ENCODE results near the gene INSYN2A.
A peak's percentile ranks its signal among the peaks of the same experiment; 100 is the strongest.

Gene INSYN2A

GRCh38 chr10:127174866-127175265 is 21.5 kb downstream of the INSYN2A start:
- peaks cover 15% of the 10 kb centered on the region for H3K36me3 ChIP-seq (ENCODE audit: insufficient read depth, low read length)
- H3K4me2 ChIP-seq (ENCODE audit: low read length): no peak overlapping the region
- H3K9ac ChIP-seq (ENCODE audit: low read depth, low read length): no peak overlapping the region
- no peaks in the 10 kb centered on the region for H3K4me1 ChIP-seq (ENCODE audit: control insufficient read depth, insufficient read depth, low read length)
- no peaks in the 10 kb centered on the region for H3K9me3 ChIP-seq (replicated peaks; ENCODE audit: low read length)
- H3K4me3 ChIP-seq (ENCODE audit: low read length): no peak overlapping the region
- H3K27me3 ChIP-seq (ENCODE audit: control insufficient read depth, insufficient read depth, low read length): no peaks in the 10 kb centered on the region

- Histone ChIP-seq H3K4me1 (ENCODE audit: control insufficient read depth, insufficient read depth, low read length) (no peaks in the 10 kb centered on the region), H3K9me3 (replicated peaks; ENCODE audit: low read length) (no peaks in the 10 kb centered on the region), H3K4me2 (ENCODE audit: low read length) (no peak overlapping the region), H3K9ac (ENCODE audit: low read depth, low read length) (no peak overlapping the region), H3K36me3 (ENCODE audit: insufficient read depth, low read length) (peaks cover 3% of the 10 kb centered on the region), H3K4me3 (ENCODE audit: low read length) (no peak overlapping the region), H3K27me3 (ENCODE audit: control insufficient read depth, insufficient read depth, low read length) (no peaks in the 10 kb centered on the region)
These were observed 28.1 kb downstream of the INSYN2A start for GRCh38 chr10:127168261-127168660.

GRCh38 chr10:127162841-127163240 is 33.5 kb downstream of the INSYN2A start:
- Histone ChIP-seq H3K9ac (ENCODE audit: low read depth, low read length) (no peak overlapping the region), H3K27me3 (ENCODE audit: control insufficient read depth, insufficient read depth, low read length) (no peaks in the 10 kb centered on the region), H3K4me3 (ENCODE audit: low read length) (no peak overlapping the region), H3K4me1 (ENCODE audit: control insufficient read depth, insufficient read depth, low read length) (no peaks in the 10 kb centered on the region), H3K36me3 (ENCODE audit: insufficient read depth, low read length) (no peaks in the 10 kb centered on the region), H3K4me2 (ENCODE audit: low read length) (no peak overlapping the region), H3K9me3 (replicated peaks; ENCODE audit: low read length) (no peaks in the 10 kb centered on the region)

GRCh38 chr10:127161482-127161881 is 34.9 kb downstream of the INSYN2A start:
- Histone ChIP-seq H3K4me3 (ENCODE audit: low read length) (no peak overlapping the region), H3K9ac (ENCODE audit: low read depth, low read length) (no peak overlapping the region), H3K4me2 (ENCODE audit: low read length) (no peak overlapping the region), H3K4me1 (ENCODE audit: control insufficient read depth, insufficient read depth, low read length) (peaks cover 6% of the 10 kb centered on the region), H3K9me3 (replicated peaks; ENCODE audit: low read length) (no peaks in the 10 kb centered on the region), H3K27me3 (ENCODE audit: control insufficient read depth, insufficient read depth, low read length) (no peaks in the 10 kb centered on the region), H3K36me3 (ENCODE audit: insufficient read depth, low read length) (no peaks in the 10 kb centered on the region)

GRCh38 chr10:127159648-127160245 is 36.6 kb downstream of the INSYN2A start:
- Histone ChIP-seq H3K9ac (ENCODE audit: low read depth, low read length) (no peak overlapping the region), H3K4me1 (ENCODE audit: control insufficient read depth, insufficient read depth, low read length) (peaks cover 17% of the 10 kb centered on the region), H3K36me3 (ENCODE audit: insufficient read depth, low read length) (no peaks in the 10 kb centered on the region), H3K4me2 (ENCODE audit: low read length) (no peak overlapping the region), H3K27me3 (ENCODE audit: control insufficient read depth, insufficient read depth, low read length) (no peaks in the 10 kb centered on the region), H3K9me3 (replicated peaks; ENCODE audit: low read length) (no peaks in the 10 kb centered on the region), H3K4me3 (ENCODE audit: low read length) (no peak overlapping the region)

GRCh38 chr10:127158662-127159061 is 37.7 kb downstream of the INSYN2A start:
- peaks cover 24% of the 10 kb centered on the region for H3K4me1 ChIP-seq (ENCODE audit: control insufficient read depth, insufficient read depth, low read length)
- no peaks in the 10 kb centered on the region for H3K9me3 ChIP-seq (replicated peaks; ENCODE audit: low read length)
- H3K4me3 ChIP-seq (ENCODE audit: low read length): no peak overlapping the region
- no peaks in the 10 kb centered on the region for H3K36me3 ChIP-seq (ENCODE audit: insufficient read depth, low read length)
- H3K4me2 ChIP-seq (ENCODE audit: low read length): no peak overlapping the region
- H3K9ac ChIP-seq (ENCODE audit: low read depth, low read length): no peak overlapping the region
- no peaks in the 10 kb centered on the region for H3K27me3 ChIP-seq (ENCODE audit: control insufficient read depth, insufficient read depth, low read length)

GRCh38 chr10:127157506-127158200 is 38.7 kb downstream of the INSYN2A start:
- no peaks in the 10 kb centered on the region for H3K27me3 ChIP-seq (ENCODE audit: control insufficient read depth, insufficient read depth, low read length)
- no peaks in the 10 kb centered on the region for H3K36me3 ChIP-seq (ENCODE audit: insufficient read depth, low read length)
- H3K4me2 ChIP-seq (ENCODE audit: low read length): no peak overlapping the region
- H3K9ac ChIP-seq (ENCODE audit: low read depth, low read length): no peak overlapping the region
- no peaks in the 10 kb centered on the region for H3K9me3 ChIP-seq (replicated peaks; ENCODE audit: low read length)
- H3K4me3 ChIP-seq (ENCODE audit: low read length): no peak overlapping the region
- peaks cover 34% of the 10 kb centered on the region for H3K4me1 ChIP-seq (ENCODE audit: control insufficient read depth, insufficient read depth, low read length)

GRCh38 chr10:127157089-127157488 is 39.3 kb downstream of the INSYN2A start:
- Histone ChIP-seq H3K4me2 (ENCODE audit: low read length) (no peak overlapping the region), H3K36me3 (ENCODE audit: insufficient read depth, low read length) (no peaks in the 10 kb centered on the region), H3K9me3 (replicated peaks; ENCODE audit: low read length) (no peaks in the 10 kb centered on the region), H3K4me3 (ENCODE audit: low read length) (no peak overlapping the region), H3K27me3 (ENCODE audit: control insufficient read depth, insufficient read depth, low read length) (no peaks in the 10 kb centered on the region), H3K4me1 (ENCODE audit: control insufficient read depth, insufficient read depth, low read length) (peaks cover 39% of the 10 kb centered on the region), H3K9ac (ENCODE audit: low read depth, low read length) (no peak overlapping the region)

- no peaks in the 10 kb centered on the region for H3K9me3 ChIP-seq (replicated peaks; ENCODE audit: low read length)
- H3K27me3 ChIP-seq (ENCODE audit: control insufficient read depth, insufficient read depth, low read length): no peaks in the 10 kb centered on the region
- no peak overlapping the region for H3K4me3 ChIP-seq (ENCODE audit: low read length)
- H3K9ac ChIP-seq (ENCODE audit: low read depth, low read length): peak overlapping the region; percentile 38
- H3K4me1 ChIP-seq (ENCODE audit: control insufficient read depth, insufficient read depth, low read length): peaks cover 58% of the 10 kb centered on the region
- H3K4me2 ChIP-seq (ENCODE audit: low read length): peak overlapping the region; percentile 24
- H3K36me3 ChIP-seq (ENCODE audit: insufficient read depth, low read length): no peaks in the 10 kb centered on the region
These were observed 41.4 kb downstream of the INSYN2A start for GRCh38 chr10:127154831-127155620.

GRCh38 chr10:127153181-127153580 is 43.2 kb downstream of the INSYN2A start:
- no peak overlapping the region for H3K4me3 ChIP-seq (ENCODE audit: low read length)
- peaks cover 75% of the 10 kb centered on the region for H3K4me1 ChIP-seq (ENCODE audit: control insufficient read depth, insufficient read depth, low read length)
- no peaks in the 10 kb centered on the region for H3K9me3 ChIP-seq (replicated peaks; ENCODE audit: low read length)
- no peaks in the 10 kb centered on the region for H3K27me3 ChIP-seq (ENCODE audit: control insufficient read depth, insufficient read depth, low read length)
- no peak overlapping the region for H3K9ac ChIP-seq (ENCODE audit: low read depth, low read length)
- no peaks in the 10 kb centered on the region for H3K36me3 ChIP-seq (ENCODE audit: insufficient read depth, low read length)
- H3K4me2 ChIP-seq (ENCODE audit: low read length): no peak overlapping the region

- no peak overlapping the region for H3K4me3 ChIP-seq (ENCODE audit: low read length)
- H3K4me2 ChIP-seq (ENCODE audit: low read length): peak overlapping the region; percentile 46
- H3K9ac ChIP-seq (ENCODE audit: low read depth, low read length): peak overlapping the region; percentile 16
- H3K27me3 ChIP-seq (ENCODE audit: control insufficient read depth, insufficient read depth, low read length): no peaks in the 10 kb centered on the region
- no peaks in the 10 kb centered on the region for H3K36me3 ChIP-seq (ENCODE audit: insufficient read depth, low read length)
- H3K4me1 ChIP-seq (ENCODE audit: control insufficient read depth, insufficient read depth, low read length): peaks cover 83% of the 10 kb centered on the region
- no peaks in the 10 kb centered on the region for H3K9me3 ChIP-seq (replicated peaks; ENCODE audit: low read length)
These were observed 44.3 kb downstream of the INSYN2A start for GRCh38 chr10:127151981-127152699.
